H7 (cell line): ENCODE data around the gene SMPDL3A. TPM values are rescaled to one million over a fixed set of nuclear protein-coding genes. Genes with fewer than 3 reads are reported as not detected.

Experiments
- DNase-seq: peaks from one replicate; pipeline ENCODE4 v3.0.0; 2012
- H3K27me3 ChIP-seq: 2 replicates; pipeline ENCODE4 v1.6.0; 2011; ENCODE audit warnings: mild to moderate bottlenecking, low read length; ENCODE audit not compliant: control insufficient read depth, insufficient read depth
- H3K36me3 ChIP-seq: replicated peaks from 2 replicates; pipeline ENCODE4 v1.5.1; 2011; ENCODE audit warnings: low read length; ENCODE audit not compliant: control insufficient read depth, insufficient read depth
- H3K4me3 ChIP-seq: 2 replicates; pipeline ENCODE4 v1.5.1; 2011; ENCODE audit warnings: low read depth, mild to moderate bottlenecking, control low read depth, low read length, moderate library complexity; ENCODE audit not compliant: insufficient read depth
- total RNA-seq: library from RNA; depleted of rRNA; stranded (reverse); fragments of >200 nt; shearing (Covaris generic); gene quantifications from 2 replicates; pipeline ENCODE4 v1.2.3, GENCODE V29; 2014

SMPDL3A gene
- total RNA-seq, 1 experiment from 2014 or later, result 1.8 TPM

DNA sequence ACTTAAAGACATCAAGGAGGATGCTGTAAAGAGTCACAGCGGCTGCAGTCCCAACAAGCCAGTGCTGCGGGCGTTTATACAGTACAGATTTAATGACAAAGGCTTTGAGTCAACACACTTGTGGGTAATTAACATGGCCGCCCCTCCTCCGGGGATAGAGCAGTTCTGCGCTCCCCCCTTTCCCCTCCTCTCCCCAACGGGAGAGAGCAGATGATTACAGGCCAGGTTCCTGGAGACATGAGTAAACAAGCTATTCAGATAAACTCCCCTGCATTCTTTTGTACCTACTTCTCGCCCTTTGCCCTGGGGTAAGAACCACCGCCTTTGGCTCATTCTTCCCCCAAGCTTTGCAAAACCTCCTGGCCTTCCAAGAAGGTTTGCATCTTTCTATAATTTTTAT lies 33.2 kb upstream of the SMPDL3A start:
- Histone ChIP-seq H3K36me3 (no peaks in the 10 kb centered on the region), H3K27me3 (peaks cover 71% of the 10 kb centered on the region)
- no peak for DNase-seq

DNA sequence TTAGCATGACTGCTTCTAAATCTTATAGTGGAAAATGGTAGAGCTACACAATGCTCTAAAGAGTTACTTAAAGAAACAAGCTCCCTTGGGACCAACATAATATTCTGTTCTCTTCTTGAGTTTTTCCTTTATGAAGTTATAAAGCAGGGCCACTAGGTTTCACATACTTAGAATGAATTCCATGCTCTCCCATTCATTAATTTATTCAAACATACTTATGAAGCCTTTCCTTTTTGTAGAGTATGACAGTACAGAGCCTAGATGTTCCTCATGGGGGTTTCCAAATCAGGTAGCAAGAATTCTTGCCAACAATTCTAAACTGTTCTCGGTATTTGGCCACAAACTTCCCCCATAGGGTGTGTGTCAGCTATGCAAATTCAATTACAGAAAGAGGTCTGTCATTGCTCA lies 30.1 kb upstream of the SMPDL3A start:
- peaks cover 54% of the 10 kb centered on the region for H3K27me3 ChIP-seq
- H3K36me3 ChIP-seq, result no peaks in the 10 kb centered on the region
- H3K4me3 ChIP-seq, result no peak overlapping the region
- no peak for DNase-seq

More for the DNA sequence above, 33.2 kb upstream of the SMPDL3A start:
- H3K4me3 ChIP-seq, result no peak overlapping the region

DNA sequence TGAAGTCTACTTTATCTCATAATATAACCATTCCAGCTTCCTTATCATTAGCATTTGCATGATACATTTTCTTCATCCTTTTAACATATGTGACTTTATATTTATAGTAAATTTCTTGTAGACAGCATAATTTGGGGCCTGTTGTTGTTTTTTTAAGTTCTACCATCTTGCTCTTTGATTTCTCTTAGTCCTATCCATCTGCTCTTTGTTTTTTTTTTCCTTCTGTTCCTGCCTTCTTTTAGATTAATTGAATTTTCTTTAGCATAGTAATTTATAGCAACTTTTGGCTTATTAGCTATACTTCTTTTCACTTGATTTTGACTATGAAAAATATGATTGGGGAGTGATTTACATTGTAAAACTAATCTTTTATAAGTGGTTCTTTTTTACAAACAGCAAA lies 28.7 kb upstream of the SMPDL3A start:
- peaks cover 42% of the 10 kb centered on the region for H3K27me3 ChIP-seq
- H3K4me3 ChIP-seq, result no peak overlapping the region
- no peak for DNase-seq
- H3K36me3 ChIP-seq, result no peaks in the 10 kb centered on the region

DNA sequence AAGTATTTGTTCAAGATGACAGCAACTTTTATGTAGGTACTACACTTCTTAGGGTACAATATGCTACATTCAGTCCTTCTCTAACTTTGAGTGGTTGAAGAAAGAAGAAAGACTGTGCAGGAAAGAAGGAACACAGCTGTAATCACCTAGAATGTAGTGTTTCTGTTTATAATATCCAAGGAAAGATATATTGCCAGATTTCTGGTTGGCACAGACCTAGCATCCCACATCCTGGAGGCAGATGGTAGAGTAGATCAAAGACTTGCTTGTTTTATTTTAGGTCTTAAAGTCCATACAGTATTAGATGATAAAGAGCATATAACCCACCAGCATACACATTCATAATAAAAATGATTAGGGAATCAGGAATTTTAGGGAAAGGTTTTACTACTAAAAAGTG lies 22.8 kb upstream of the SMPDL3A start:
- no peak for DNase-seq
- Histone ChIP-seq H3K27me3 (peaks cover 8% of the 10 kb centered on the region; the same call in 1 of the 2 replicates), H3K36me3 (no peaks in the 10 kb centered on the region), H3K4me3 (no peak overlapping the region)

DNA sequence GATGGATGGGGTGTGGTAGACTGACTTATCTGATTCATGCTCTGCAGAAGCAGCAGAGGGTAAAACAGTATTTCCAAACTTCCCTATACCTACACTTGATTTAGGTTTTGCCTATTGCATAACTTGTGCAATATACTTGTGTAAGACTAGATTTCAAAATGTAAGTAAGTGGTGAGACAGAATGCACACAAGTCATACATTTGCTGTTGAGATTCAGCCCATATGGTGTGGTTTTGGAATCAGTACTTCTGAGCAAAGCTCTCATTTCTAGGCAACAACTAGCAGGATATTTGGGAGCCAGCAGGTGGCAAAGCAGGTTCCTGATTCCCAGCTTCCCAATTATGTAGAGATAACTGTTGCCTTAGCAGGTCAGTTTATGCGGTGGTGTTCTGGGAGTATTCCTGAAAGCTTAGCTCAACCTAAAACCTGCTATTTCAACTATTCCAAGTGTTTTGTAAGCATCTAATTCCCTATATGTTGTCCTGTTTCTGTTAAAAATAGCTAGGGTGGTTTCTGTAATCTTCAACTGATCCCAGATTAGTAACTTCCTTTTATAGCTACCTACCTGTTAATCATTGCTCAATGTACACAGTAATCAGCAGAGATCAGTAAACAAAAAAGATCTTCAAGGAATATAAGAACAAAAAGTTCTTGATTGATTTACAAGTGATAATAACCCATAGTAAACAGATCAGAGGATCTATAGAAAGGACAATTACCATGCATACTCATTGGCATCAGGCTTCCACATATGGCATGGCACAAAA lies 18.0 kb upstream of the SMPDL3A start:
- H3K27me3 ChIP-seq, result peaks cover 2% of the 10 kb centered on the region; the same call in 1 of the 2 replicates
- H3K36me3 ChIP-seq, result no peaks in the 10 kb centered on the region
- DNase-seq, result no peak
- no peak overlapping the region for H3K4me3 ChIP-seq

DNA sequence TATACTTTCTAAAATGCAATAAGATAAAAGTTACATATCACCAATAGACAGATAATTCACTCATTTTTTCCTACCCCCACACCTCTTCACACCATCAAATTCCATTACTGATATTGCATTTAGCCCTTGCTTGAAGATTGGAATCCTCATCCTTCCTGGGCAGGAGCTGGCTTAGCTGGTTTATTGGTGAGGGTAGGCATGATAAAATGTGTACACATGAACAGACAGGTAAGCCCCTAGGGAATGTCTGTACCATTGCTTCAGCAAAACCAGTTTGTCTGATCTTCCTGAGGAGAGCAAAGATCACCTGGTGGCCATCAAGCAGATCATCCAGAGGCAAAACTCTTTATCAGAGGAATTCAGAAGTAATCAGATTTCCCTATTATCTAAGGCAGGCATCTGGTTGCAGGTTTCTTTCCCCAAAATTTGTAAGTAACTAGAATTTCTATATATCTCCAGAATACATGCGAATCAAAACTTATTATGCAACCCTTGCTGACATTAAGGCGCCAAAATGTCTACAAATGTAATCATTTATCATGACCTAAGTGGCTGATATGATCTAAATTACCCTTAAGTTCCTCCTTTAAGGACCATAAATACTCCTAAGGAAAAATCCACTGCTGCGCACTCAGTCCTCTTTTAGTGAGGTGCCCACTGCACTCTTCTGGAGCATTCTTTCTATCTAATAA lies 16.2 kb upstream of the SMPDL3A start:
- no peak for DNase-seq
- H3K4me3 ChIP-seq, result no peak overlapping the region
- no peaks in the 10 kb centered on the region for H3K36me3 ChIP-seq
- no peaks in the 10 kb centered on the region; the same call in 1 of the 2 replicates for H3K27me3 ChIP-seq

DNA sequence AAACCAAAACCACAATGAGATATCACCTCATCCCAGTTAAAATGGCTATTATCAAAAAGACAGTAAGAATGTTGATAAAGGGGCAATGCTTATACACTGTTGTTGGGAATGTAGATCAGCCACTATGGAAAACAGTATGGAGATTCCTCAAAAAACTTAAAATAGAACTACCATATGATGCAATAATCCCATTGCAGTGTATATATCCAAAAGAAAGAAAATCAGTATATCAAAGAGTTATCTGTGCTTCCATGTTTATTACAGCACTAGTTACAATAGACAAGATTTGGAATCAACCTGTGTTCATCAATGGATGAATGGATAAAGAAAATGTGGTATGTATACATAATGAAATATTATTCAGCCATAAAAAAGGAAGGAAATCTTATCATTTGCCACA lies 13.1 kb upstream of the SMPDL3A start:
- DNase-seq, result no peak
- Histone ChIP-seq H3K36me3 (no peaks in the 10 kb centered on the region), H3K4me3 (no peak overlapping the region), H3K27me3 (peaks cover 4% of the 10 kb centered on the region; the same call in 1 of the 2 replicates)

DNA sequence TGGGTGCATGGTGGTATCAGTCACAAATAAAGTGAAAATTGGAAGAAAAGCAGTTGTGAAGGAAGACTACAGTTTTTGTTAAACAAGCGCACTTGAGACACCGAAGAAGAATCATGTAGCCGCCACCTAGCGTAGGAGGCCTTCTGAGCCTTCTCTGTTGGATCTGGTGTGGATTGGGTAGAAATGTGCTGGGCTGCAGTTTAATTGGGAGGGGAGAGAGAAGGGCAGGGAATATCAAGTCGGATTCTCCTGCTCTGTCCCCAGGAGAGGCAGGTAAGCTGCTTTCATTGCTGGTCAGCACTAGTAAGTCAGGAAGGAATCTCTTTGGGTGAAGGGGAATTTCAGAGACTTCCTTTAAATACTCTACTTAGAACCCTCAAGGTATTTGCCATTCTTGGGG lies 10.8 kb upstream of the SMPDL3A start:
- no peak for DNase-seq

DNA sequence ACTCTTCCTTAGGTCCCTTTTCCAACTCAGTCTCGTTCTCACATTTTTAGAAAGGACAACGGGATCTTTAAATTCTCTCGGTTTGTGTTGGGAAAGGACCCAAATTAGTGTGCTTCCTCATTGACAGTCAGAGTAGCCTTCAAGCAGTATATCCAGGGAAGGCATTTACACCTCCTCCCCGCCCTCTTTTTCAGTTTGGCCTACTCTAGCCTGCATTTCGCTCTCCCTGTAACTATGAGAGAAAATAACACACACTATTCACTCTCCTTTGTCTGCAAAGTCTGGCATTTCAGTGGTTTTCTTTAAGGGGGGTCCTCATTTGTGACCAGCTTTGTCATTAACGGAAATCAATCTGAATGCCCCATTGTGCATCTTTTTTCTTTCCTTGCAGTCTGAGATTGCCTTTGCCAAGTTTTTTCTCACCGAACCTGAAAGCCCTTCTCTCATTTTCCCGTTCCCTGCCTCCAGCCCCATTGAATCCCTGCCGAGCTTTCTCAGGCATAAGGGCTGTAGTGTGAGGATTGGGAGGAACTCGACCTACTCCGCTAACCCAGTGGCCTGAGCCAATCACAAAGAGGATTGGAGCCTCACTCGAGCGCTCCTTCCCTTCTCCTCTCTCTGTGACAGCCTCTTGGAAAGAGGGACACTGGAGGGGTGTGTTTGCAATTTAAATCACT lies 9.9 kb upstream of the SMPDL3A start:
- DNase-seq, result peak; percentile 53
- H3K4me3 ChIP-seq, result no peak overlapping the region
- H3K27me3 ChIP-seq, result peaks cover 4% of the 10 kb centered on the region; the same call in 1 of the 2 replicates
- no peaks in the 10 kb centered on the region for H3K36me3 ChIP-seq

More for the DNA sequence above, 10.8 kb upstream of the SMPDL3A start:
- H3K36me3 ChIP-seq, result no peaks in the 10 kb centered on the region
- H3K27me3 ChIP-seq, result peaks cover 4% of the 10 kb centered on the region; the same call in 1 of the 2 replicates
- H3K4me3 ChIP-seq, result no peak overlapping the region

DNA sequence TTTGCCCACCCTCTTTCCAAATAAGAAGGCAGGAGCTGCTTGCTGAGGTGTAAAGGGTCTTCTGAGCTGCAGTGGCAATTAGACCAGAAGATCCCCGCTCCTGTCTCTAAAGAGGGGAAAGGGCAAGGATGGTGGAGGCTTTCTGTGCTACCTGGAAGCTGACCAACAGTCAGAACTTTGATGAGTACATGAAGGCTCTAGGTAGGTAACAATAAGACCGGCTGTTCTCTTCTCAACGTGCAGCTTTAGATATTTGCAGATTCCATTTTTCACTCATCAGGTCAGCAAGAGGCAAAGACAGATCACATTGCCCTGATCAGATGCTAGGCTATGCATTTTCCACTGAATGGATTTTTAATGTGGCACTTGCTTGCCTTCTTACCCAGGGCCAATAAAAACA lies 9.4 kb upstream of the SMPDL3A start, which contains the start of gene FABP7:
Gene FABP7, plus strand, starts transcription at position 50 of the 400 bp plus-strand sequence. Its CDS starts 79 bp downstream, at position 129.
- H3K4me3 ChIP-seq, result no peak within 1 kb of the TSS
- H3K27me3 ChIP-seq, result peaks cover 4% of the 10 kb centered on the region; the same call in 1 of the 2 replicates
- H3K36me3 ChIP-seq, result no peaks in the 10 kb centered on the region
- no peak for DNase-seq

DNA sequence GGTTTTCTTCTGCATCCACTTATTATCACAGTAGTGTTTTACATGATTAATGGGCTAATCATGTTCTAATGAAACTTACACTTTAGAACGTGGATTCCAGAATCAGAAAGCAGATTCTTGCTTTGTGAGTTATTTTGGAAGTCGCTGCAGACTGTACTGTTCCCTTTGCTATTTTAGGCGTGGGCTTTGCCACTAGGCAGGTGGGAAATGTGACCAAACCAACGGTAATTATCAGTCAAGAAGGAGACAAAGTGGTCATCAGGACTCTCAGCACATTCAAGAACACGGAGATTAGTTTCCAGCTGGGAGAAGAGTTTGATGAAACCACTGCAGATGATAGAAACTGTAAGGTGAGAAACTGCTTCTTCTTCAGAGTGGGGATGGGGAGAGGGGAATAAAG lies 8.9 kb upstream of the SMPDL3A start:
- no peak overlapping the region for H3K4me3 ChIP-seq
- no peak for DNase-seq
- H3K27me3 ChIP-seq, result peaks cover 4% of the 10 kb centered on the region; the same call in 1 of the 2 replicates
- H3K36me3 ChIP-seq, result no peaks in the 10 kb centered on the region

DNA sequence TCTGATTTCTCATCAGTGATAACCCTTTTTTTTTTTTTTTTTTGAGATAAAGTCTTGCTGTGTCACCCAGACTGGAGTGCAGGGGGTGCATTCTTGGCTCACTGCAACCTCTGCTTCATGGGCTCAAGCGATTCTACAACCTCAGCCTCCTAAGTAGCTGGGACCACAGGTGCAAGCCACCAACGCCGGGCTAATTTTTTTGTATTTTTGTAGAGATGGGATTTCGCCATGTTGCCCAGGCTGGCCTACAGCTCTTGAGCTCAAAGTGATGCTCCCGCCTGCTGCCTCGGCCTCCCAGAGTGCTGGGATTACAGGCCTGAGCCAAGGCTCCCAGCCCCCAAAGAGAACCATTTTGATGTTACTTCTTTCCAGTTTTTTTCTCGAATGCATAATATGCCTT lies 7.3 kb upstream of the SMPDL3A start:
- no peak overlapping the region for H3K4me3 ChIP-seq
- H3K27me3 ChIP-seq, result peaks cover 4% of the 10 kb centered on the region; the same call in 1 of the 2 replicates
- DNase-seq, result no peak
- H3K36me3 ChIP-seq, result no peaks in the 10 kb centered on the region

DNA sequence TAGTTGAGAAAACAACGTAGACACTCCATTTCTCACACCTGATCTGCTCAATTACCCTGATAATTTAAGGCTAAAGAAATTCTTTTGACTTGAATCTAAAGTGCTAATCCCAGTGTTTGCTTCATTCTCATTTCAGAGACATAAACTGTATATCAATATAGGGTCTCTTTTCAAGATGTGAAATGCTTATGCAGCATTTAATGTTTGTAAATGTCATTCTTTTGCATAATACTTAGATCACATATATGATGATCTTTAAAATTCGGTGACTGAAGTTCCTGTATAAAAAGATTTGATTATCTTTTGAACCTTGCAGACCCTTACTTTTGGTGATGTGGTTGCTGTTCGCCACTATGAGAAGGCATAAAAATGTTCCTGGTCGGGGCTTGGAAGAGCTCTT lies 5.7 kb upstream of the SMPDL3A start:
- no peaks in the 10 kb centered on the region for H3K36me3 ChIP-seq
- H3K27me3 ChIP-seq, result peaks cover 14% of the 10 kb centered on the region; the same call in 1 of the 2 replicates

DNA sequence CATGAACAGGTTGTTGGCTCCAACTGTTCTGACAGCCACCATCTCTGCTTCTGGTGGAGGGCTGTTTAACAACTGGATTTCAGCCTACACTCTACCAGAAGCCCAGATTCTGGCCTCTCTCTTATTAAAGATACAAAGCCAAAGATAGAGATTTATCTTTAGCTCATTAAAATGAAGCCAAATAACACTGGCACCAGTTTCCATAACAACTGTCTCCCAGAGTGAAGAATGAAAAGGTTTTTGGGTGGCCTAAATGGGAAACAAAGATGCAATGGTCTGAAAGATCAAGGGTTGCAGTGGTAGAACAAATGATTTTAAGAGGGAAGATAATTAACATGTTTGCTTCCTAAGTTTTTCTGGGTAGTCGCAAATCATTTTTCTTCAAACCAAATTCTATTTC lies 3.2 kb upstream of the SMPDL3A start:
- H3K4me3 ChIP-seq, result no peak overlapping the region
- H3K36me3 ChIP-seq, result no peaks in the 10 kb centered on the region
- H3K27me3 ChIP-seq, result peaks cover 26% of the 10 kb centered on the region
- no peak for DNase-seq

More for the DNA sequence above, 5.7 kb upstream of the SMPDL3A start:
- no peak overlapping the region for H3K4me3 ChIP-seq
- no peak for DNase-seq
